Measurements from ENCODE around the gene RAB4B.
"Not testable (repeated sequence)": the region's sequence is repeated elsewhere in the genome, so short reads cannot be mapped to it uniquely, and the experiment has no call there.

Gene RAB4B

GRCh38 chr19:40836754-40837429 lies 58.8 kb downstream of the RAB4B start:
- no peaks in the 10 kb centered on the region for H3K27me3 ChIP-seq (ENCODE audit: control insufficient read depth, insufficient read depth, low read length, poor library complexity, severe bottlenecking)
- no peaks in the 10 kb centered on the region for H3K4me1 ChIP-seq (ENCODE audit: control insufficient read depth, insufficient read depth, low read length)
- no peaks in the 10 kb centered on the region for H3K36me3 ChIP-seq (ENCODE audit: control insufficient read depth, insufficient read depth, low read length)
- H3K9me3 ChIP-seq (ENCODE audit: control insufficient read depth, low read length): no peaks in the 10 kb centered on the region
- H3K27ac ChIP-seq (ENCODE audit: insufficient read depth, low read depth, low read length, poor library complexity, severe bottlenecking): no peak overlapping the region
- H3K4me3 ChIP-seq (ENCODE audit: insufficient read depth, low read depth, low read length): no peak overlapping the region
- 78 to 85% methylated on average over 5 of the region's 6 CpGs for WGBS, 2 experiments

GRCh38 chr19:40838477-40838876 lies 60.4 kb downstream of the RAB4B start:
- not testable (repeated sequence) for H3K4me3 ChIP-seq (ENCODE audit: insufficient read depth, low read depth, low read length); H3K4me1 ChIP-seq (ENCODE audit: control insufficient read depth, insufficient read depth, low read length); H3K27ac ChIP-seq (ENCODE audit: insufficient read depth, low read depth, low read length, poor library complexity, severe bottlenecking); H3K36me3 ChIP-seq (ENCODE audit: control insufficient read depth, insufficient read depth, low read length); H3K9me3 ChIP-seq (ENCODE audit: control insufficient read depth, low read length); H3K27me3 ChIP-seq (ENCODE audit: control insufficient read depth, insufficient read depth, low read length, poor library complexity, severe bottlenecking)
- WGBS, 2 experiments: 83 to 93% methylated on average over 1 of the region's 1 CpG

GRCh38 chr19:40842012-40842411 lies 64.0 kb downstream of the RAB4B start:
- 93% methylated on average over 1 to 3 of the region's 3 CpGs for WGBS, 2 experiments
- not testable (repeated sequence) for H3K36me3 ChIP-seq (ENCODE audit: control insufficient read depth, insufficient read depth, low read length); H3K27me3 ChIP-seq (ENCODE audit: control insufficient read depth, insufficient read depth, low read length, poor library complexity, severe bottlenecking); H3K9me3 ChIP-seq (ENCODE audit: control insufficient read depth, low read length); H3K4me3 ChIP-seq (ENCODE audit: insufficient read depth, low read depth, low read length); H3K27ac ChIP-seq (ENCODE audit: insufficient read depth, low read depth, low read length, poor library complexity, severe bottlenecking); H3K4me1 ChIP-seq (ENCODE audit: control insufficient read depth, insufficient read depth, low read length)

GRCh38 chr19:40842997-40843652 lies 65.1 kb downstream of the RAB4B start:
- not testable (repeated sequence) for H3K9me3 ChIP-seq (ENCODE audit: control insufficient read depth, low read length); H3K36me3 ChIP-seq (ENCODE audit: control insufficient read depth, insufficient read depth, low read length); H3K27me3 ChIP-seq (ENCODE audit: control insufficient read depth, insufficient read depth, low read length, poor library complexity, severe bottlenecking); H3K4me1 ChIP-seq (ENCODE audit: control insufficient read depth, insufficient read depth, low read length); H3K27ac ChIP-seq (ENCODE audit: insufficient read depth, low read depth, low read length, poor library complexity, severe bottlenecking); H3K4me3 ChIP-seq (ENCODE audit: insufficient read depth, low read depth, low read length)
- 76 to 78% methylated on average over 9 to 10 of the region's 12 CpGs for WGBS, 2 experiments

GRCh38 chr19:40843653-40844052 lies 65.6 kb downstream of the RAB4B start:
- peaks cover 12% of the 10 kb centered on the region for H3K27me3 ChIP-seq (ENCODE audit: control insufficient read depth, insufficient read depth, low read length, poor library complexity, severe bottlenecking)
- not testable (repeated sequence) for H3K27ac ChIP-seq (ENCODE audit: insufficient read depth, low read depth, low read length, poor library complexity, severe bottlenecking); H3K36me3 ChIP-seq (ENCODE audit: control insufficient read depth, insufficient read depth, low read length); H3K4me1 ChIP-seq (ENCODE audit: control insufficient read depth, insufficient read depth, low read length); H3K9me3 ChIP-seq (ENCODE audit: control insufficient read depth, low read length); H3K4me3 ChIP-seq (ENCODE audit: insufficient read depth, low read depth, low read length)
- WGBS, 2 experiments: 18 to 24% methylated on average over 11 to 14 of the region's 19 CpGs

Data from ectodermal cell (in vitro differentiated cells).